Renal pelvis (tissue), 4 donors: Measurements from ENCODE around the gene OLAH. TPM values are rescaled to one million over a fixed set of nuclear protein-coding genes. Genes with fewer than 3 reads are reported as not detected.

Source experiments
- DNase-seq: peaks from one replicate; pipeline ENCODE4 v3.0.0-alpha.2; 2013
- polyA plus RNA-seq, 3 donors: library from polyadenylated mRNA; unstranded; fragments of 120-200 nt; gene quantifications; one replicate each; pipeline ENCODE4 v1.2.1, GENCODE V29; 2013; ENCODE audit not compliant: insufficient read length in 3 of 3

The OLAH gene
- polyA plus RNA-seq, 3 donors, result 0.34 to 1.0 (median 0.68) TPM

DNA sequence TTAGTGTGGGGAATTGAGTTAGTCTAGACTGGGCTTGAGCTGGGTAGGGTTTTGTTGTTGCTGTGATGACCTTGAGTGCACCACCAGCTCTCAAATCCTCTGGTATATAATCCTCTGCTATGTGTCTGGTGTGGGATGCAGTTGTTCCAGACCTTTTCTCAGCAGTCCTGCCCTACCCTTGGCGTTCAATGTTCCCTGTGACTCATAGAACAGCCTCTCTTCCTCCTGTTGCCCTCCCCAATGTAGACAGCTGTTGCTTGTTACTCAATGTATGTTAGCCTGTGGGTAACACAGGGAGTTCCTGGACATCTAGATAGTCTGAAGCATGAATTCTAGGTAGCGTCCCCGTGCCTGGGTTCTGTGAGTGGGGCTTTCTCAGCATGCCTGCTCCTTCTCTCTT, 25.1 kb downstream of the OLAH start:
- no peak for DNase-seq

DNA sequence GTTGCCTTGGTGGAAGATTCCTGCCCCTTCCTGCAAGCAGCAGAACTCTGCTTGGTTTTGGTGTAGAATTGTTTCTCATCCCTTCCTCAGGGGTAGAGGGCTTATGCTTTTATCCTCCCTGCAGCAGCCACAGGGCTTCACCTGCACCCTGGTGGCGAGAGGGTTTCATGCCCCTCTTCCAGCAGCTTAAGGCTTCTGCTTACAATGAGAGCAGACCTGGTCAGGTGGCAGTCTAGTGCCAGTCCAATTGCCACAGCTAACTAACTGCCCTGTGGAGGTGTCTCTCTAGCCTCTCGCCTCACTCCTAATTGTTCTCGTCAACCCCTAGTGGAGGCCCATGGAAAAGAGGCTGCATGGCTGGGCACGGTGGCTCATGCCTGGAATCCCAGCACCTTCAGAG, 25.5 kb downstream of the OLAH start:
- DNase-seq, result no peak

GRCh38 chr10:15072358-15072757, 28.6 kb downstream of the OLAH start:
- no peak for DNase-seq

DNA sequence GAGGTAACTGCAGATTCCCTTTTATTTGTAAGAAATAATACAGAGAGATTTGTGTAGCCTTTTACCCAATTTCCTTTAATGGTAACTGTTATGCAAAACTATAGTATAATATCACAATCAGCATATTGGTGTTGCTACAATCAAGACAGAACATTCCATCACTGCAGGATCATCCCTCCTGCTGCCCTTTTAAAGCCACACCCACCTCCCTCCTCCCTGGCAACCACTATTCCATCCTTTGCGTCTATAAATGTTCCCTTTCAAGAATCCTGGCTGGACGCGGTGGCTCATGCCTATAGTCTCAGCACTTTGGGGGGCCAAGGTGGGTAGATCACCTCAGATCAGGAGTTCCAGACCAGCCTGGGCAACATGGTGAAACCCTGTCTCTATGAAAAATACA, 31.7 kb downstream of the OLAH start:
- no peak for DNase-seq

DNA sequence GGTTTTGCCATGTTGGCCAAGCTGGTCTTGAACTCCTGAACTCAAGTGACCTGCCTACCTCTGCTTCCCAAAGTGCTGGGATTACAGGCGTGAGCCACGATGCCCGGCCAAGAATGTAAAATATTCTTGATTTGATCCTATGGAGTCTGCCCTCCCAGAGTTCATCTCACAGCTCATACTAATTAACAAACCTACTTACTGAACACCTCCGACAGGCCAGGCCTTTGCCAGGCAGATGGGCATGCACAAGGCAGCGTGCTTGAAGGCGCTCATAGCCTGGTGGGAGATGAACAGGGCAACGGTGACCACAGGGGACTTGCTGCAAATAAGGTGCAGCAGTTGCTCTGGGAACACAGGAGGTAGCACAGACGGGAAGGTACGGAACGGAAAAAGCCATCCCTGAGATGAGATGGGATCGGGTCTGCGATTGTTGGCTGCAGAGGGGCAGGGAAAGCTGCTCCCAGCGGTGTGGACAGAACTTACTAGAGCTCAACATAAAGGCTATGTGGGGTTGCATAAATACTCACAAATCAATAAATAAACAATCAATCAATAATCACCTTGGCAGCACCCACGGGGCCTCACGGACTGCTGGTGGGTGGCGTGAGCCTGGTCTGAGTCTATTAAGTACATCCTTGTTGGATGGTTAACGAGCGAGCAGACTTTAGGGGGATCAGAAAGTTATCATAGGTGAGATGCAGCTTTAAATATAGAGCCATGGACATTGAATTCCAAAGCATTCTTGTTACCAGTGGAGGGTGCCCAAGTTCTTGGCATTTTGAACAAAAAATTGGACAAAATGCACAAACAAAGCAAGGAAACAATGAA, 40.1 kb downstream of the OLAH start:
- DNase-seq, result no peak

GRCh38 chr10:15084502-15084922, 40.8 kb downstream of the OLAH start:
- DNase-seq, result peak; percentile 89

GRCh38 chr10:15088428-15089261, 44.9 kb downstream of the OLAH start, which contains the start of gene ACBD7:
Gene ACBD7, minus strand, starts transcription at chr10:15088776. Its CDS starts 48 bp downstream, at chr10:15088728.
- peak; percentile 87 for DNase-seq

DNA sequence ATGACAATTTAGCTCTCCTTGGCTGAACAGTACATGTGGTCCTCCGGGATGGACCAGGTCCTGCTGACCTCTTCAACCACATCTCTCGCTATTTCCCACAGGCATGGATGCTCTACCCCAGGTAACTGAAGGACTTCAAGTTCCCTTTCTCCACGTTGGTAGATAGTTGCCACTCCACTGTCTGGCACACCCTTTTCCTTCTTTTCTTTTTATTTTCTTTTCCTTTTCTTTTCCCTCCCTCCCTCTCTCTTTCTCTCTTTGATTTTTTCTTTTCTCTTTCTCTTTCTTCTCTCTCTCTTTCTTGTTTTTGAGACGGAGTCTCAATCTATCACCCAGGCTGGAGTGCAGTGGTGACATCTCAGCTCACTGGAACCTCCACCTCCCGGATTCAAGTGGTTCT, 47.7 kb downstream of the OLAH start:
- no peak for DNase-seq

DNA sequence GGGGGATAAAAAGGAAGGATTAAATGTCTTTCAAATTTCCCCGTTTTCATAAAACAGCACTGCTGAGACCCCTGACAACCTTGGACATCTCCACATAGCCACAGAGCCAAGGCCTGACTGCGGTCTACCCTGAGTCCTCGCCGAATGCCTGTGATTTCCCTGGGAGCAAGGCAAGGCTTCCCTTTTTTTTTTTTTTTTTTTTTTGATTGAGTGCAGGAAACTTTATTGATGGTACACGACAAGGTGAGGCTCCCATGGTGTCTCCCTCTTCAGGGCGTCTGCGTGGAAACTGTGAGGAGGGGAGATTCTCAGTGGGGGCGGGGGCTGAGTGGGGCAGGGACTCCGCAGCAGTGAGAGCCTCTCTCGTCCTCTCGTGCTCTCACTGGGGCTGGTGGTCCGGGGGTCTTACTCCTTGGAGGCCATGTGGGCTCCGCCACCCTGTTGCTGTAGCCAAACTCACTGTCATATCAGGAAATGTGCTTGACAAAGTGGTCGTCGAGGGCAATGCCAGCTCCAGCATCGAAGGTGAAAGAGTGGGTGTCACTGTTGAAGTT, 49.2 kb downstream of the OLAH start:
- no peak for DNase-seq

- DNase-seq, result no peak
Measured at GRCh38 chr10:15096661-15097010, 52.9 kb downstream of the OLAH start.

GRCh38 chr10:15097011-15097812, 53.5 kb downstream of the OLAH start, which contains the start of gene RPP38:
Gene RPP38, plus strand, starts transcription at chr10:15097355. Its CDS starts 5,960 bp downstream, at chr10:15103315.
- peak; percentile 95 for DNase-seq

GRCh38 chr10:15099886-15100285, 56.1 kb downstream of the OLAH start:
- no peak for DNase-seq

DNA sequence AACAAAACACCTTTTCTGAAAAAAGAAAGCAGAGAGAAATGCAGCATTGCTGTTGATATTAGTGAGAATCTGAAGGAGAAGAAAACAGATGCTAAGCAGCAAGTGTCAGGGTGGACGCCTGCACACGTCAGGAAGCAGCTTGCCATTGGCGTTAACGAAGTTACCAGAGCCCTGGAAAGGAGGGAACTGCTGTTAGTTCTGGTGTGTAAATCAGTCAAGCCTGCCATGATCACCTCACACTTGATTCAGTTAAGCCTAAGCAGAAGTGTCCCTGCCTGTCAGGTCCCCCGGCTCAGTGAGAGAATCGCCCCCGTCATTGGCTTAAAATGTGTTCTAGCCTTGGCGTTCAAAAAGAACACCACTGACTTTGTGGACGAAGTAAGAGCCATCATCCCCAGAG, 59.8 kb downstream of the OLAH start:
- DNase-seq, result no peak

- DNase-seq, result peak; percentile 70
Measured at GRCh38 chr10:15106352-15107013, 62.7 kb downstream of the OLAH start.

- no peak for DNase-seq
Measured at GRCh38 chr10:15112657-15113056, 68.9 kb downstream of the OLAH start.

DNA sequence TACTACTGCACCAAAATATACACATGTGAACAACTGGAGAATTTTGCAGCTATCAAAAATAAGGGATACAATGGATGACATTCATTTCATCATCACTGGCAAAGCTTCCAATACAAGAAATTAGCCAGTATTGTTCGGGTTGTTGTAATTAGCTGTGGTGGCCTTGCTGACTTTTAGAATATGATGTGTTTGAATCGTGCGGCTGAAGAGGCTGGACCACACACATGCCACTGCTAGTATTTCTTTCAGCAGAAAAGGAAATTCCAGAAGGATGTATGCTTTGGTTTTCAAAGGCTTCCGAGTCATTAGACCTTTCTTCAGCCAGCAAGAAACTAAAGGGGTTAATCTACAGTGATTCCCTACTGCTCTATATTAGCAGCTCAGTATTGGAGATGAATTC, 70.0 kb downstream of the OLAH start:
- no peak for DNase-seq

GRCh38 chr10:15116225-15116624, 72.5 kb downstream of the OLAH start:
- DNase-seq, result no peak

DNA sequence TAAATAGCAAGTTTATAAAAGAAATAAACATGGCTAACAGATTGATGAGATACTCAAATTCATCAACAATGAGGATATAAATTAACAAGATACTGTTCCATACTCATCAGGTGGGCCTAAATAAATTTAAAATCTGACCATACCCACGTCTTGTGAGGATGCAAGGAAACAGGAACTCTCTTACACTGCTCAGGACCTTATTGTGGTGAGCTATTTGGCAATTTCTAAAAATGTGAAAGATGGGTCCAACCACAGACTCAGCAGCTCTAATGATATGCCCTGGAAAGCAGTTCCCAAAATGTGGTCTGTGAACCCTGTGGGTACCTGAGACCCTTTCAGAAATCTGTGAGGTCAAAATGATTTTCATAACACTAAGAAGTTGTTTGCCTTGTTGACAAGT, 74.9 kb downstream of the OLAH start:
- DNase-seq, result no peak

- DNase-seq, result no peak
Measured at GRCh38 chr10:15120523-15120922, 76.8 kb downstream of the OLAH start.

DNA sequence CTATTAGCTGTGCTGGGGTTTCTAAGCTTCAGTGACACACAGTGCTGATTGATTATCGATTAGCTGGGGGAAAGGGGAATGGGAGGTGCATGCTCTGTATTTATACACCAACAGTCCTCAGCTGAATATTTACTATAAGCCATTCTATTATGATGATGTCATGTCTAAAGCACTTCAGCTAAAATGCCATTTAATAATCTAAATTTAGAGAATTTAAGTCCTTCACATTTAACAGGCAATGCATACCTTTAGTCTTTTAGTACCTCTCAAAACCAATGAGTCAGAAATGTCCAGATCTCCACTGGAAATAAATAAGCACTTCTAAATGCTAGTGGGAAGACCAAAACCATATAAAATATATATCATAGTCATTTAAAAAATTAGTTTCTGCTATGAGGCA, 78.0 kb downstream of the OLAH start:
- DNase-seq, result no peak

DNA sequence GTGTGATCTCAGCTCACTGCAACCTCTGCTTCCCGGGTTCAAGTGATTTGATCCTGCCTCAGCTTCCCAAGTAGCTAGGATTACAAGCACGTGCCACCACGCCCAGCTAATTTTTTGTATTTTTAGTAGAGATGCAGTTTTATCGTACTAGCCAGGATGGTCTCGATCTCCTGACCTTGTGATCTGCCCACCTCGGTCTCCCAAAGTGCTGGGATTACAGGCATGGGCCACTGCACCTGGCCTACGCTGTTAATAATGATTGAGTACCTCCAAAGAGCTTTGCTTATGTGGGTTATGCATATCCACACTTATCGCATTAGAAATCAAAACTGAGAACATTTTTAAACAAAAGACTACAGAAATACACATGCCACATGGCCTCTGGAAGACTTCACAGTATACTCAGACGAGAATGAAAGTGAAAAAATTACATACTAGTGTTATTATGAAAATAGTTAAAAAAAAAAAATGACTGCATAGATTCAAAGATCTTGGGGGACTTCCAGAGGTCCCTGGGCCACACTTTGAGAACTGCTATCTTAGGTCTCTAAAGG, 78.8 kb downstream of the OLAH start:
- no peak for DNase-seq
